B cell (primary cell): ENCODE data around the gene NAGPA.

ENCODE experiments used
- EZH2 ChIP-seq: IDR thresholded peaks from 2 replicates; pipeline ENCODE4 v1.6.1; 2012; ENCODE audit warnings: borderline replicate concordance, low read depth, mild to moderate bottlenecking, moderate library complexity, low read length; ENCODE audit not compliant: insufficient read depth, poor library complexity, severe bottlenecking
- TF ChIP-seq, protein P1 (sequence below): fragments of 200-600 bp; IDR thresholded peaks from one replicate; pipeline ENCODE4 v1.8.0; 2022; ENCODE audit warnings: antibody characterized with exemption, mild to moderate bottlenecking

DNA sequence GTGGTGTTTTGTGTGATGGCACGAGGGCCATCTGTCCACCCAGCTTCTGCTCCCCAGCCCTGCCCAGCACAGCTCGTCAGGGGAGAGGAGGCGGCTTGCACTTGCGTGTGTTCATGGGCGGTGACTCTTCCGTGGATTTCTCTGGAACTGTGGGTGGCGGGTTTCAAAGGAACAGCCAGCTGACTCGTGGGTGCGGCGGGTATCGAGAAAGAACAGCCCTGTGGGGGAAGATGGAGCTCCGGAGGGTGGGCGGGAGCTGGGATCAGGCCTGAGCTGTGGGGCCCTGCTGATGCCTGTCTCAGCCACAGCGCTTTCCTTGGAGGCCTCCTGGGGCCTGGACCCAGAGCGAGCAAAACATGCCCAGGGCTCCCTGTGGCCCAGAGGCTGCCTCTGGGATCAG is 13.2 kb downstream of the NAGPA start:
- TF ChIP-seq, protein P1, sequence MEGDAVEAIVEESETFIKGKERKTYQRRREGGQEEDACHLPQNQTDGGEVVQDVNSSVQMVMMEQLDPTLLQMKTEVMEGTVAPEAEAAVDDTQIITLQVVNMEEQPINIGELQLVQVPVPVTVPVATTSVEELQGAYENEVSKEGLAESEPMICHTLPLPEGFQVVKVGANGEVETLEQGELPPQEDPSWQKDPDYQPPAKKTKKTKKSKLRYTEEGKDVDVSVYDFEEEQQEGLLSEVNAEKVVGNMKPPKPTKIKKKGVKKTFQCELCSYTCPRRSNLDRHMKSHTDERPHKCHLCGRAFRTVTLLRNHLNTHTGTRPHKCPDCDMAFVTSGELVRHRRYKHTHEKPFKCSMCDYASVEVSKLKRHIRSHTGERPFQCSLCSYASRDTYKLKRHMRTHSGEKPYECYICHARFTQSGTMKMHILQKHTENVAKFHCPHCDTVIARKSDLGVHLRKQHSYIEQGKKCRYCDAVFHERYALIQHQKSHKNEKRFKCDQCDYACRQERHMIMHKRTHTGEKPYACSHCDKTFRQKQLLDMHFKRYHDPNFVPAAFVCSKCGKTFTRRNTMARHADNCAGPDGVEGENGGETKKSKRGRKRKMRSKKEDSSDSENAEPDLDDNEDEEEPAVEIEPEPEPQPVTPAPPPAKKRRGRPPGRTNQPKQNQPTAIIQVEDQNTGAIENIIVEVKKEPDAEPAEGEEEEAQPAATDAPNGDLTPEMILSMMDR: no peak
- no peak for TF ChIP-seq EZH2
